Bronchial epithelial cell (primary cell): ENCODE data around the gene TVP23C. TPM values are rescaled to one million over a fixed set of nuclear protein-coding genes. Genes with fewer than 3 reads are reported as not detected.
A peak's percentile ranks its signal among the peaks of the same experiment; 100 is the strongest.

ENCODE experiments used
- DNase-seq: peaks from one replicate; pipeline ENCODE4 v3.0.0-alpha.2; 2010; ENCODE audit warnings: low read depth
- FAIRE-seq: peaks from 2 replicates; lab custom pipeline; 2011; peaks lifted over from hg19 to GRCh38; lab: Jason Lieb, UNC
- H3K27me3 ChIP-seq: 2 replicates; pipeline ENCODE4 v1.5.1; 2011; ENCODE audit warnings: low read length; ENCODE audit not compliant: control insufficient read depth, insufficient read depth
- H3K36me3 ChIP-seq: 2 replicates; pipeline ENCODE4 v1.5.1; 2011; ENCODE audit warnings: low read length; ENCODE audit not compliant: control insufficient read depth, insufficient read depth
- H3K4me3 ChIP-seq: 2 replicates; pipeline ENCODE4 v1.5.1; 2011; ENCODE audit warnings: mild to moderate bottlenecking, low read depth, low read length, control low read depth
- CTCF ChIP-seq: IDR thresholded peaks from 2 replicates; pipeline ENCODE4 v1.5.1; 2011; ENCODE audit warnings: mild to moderate bottlenecking, moderate library complexity, low read length, control low read depth, inconsistent platforms; ENCODE audit not compliant: insufficient read depth, severe bottlenecking
- total RNA-seq: library from RNA; depleted of rRNA; stranded (reverse); fragments of >200 nt; gene quantifications from 2 replicates; pipeline ENCODE4 v1.2.1, GENCODE V29; 2014

TVP23C gene
- total RNA-seq, 1 donor from 2014 or later = 14.0 TPM

GRCh38 chr17:15503731-15504130 is 59.6 kb downstream of the TVP23C start:
- no peak for TF ChIP-seq CTCF
- no peak for FAIRE-seq

GRCh38 chr17:15502369-15503112 is 60.7 kb downstream of the TVP23C start:
- DNase-seq (peak; percentile 17), FAIRE-seq (no peak)
- no peaks in the 10 kb centered on the region for H3K27me3 ChIP-seq
- H3K4me3 ChIP-seq = no peak overlapping the region
- H3K36me3 ChIP-seq = peaks cover 4% of the 10 kb centered on the region
- peak; percentile 85 for TF ChIP-seq CTCF

More at GRCh38 chr17:15503731-15504130, 59.6 kb downstream of the TVP23C start:
- H3K4me3 ChIP-seq = no peak overlapping the region
- peaks cover 4% of the 10 kb centered on the region for H3K36me3 ChIP-seq
- no peak for DNase-seq
- no peaks in the 10 kb centered on the region for H3K27me3 ChIP-seq

- FAIRE-seq (no peak), DNase-seq (no peak)
- no peaks in the 10 kb centered on the region for H3K27me3 ChIP-seq
- H3K36me3 ChIP-seq = peaks cover 4% of the 10 kb centered on the region
- H3K4me3 ChIP-seq = no peak overlapping the region
- TF ChIP-seq CTCF = no peak
These were observed 61.5 kb downstream of the TVP23C start for GRCh38 chr17:15501793-15502192.

- FAIRE-seq (no peak), DNase-seq (no peak)
- Histone ChIP-seq H3K4me3 (no peak overlapping the region), H3K36me3 (peaks cover 4% of the 10 kb centered on the region), H3K27me3 (no peaks in the 10 kb centered on the region)
- TF ChIP-seq CTCF = no peak
These were observed 62.0 kb downstream of the TVP23C start for GRCh38 chr17:15501282-15501681.

- Histone ChIP-seq H3K36me3 (peaks cover 8% of the 10 kb centered on the region), H3K4me3 (no peak overlapping the region), H3K27me3 (no peaks in the 10 kb centered on the region)
- FAIRE-seq (no peak), DNase-seq (no peak)
- TF ChIP-seq CTCF = no peak
These were observed 65.2 kb downstream of the TVP23C start for GRCh38 chr17:15498107-15498506.
